HG03378 (cell line): ENCODE measurements around the gene INPP5A.

Experiments
- ATAC-seq: cut with Tn5 transposase; IDR thresholded peaks from one replicate; pipeline ENCODE4 v1.9.1; 2021; ENCODE audit warnings: mild to moderate bottlenecking, moderate library complexity; ENCODE audit not compliant: unreplicated experiment

Gene INPP5A

GRCh38 chr10:132577350-132578003, 39.9 kb downstream of the INPP5A start:
- no peak for ATAC-seq

GRCh38 chr10:132578287-132578951, 40.8 kb downstream of the INPP5A start:
- ATAC-seq, result no peak

- ATAC-seq, result no peak
Observed at GRCh38 chr10:132579027-132579859, 41.7 kb downstream of the INPP5A start.

GRCh38 chr10:132580143-132580542, 42.6 kb downstream of the INPP5A start:
- no peak for ATAC-seq

- ATAC-seq, result no peak
Observed at GRCh38 chr10:132580617-132581016, 43.0 kb downstream of the INPP5A start.

- ATAC-seq, result no peak
Observed at GRCh38 chr10:132582137-132582536, 44.5 kb downstream of the INPP5A start.

GRCh38 chr10:132582771-132583170, 45.2 kb downstream of the INPP5A start:
- no peak for ATAC-seq

GRCh38 chr10:132583456-132583855, 45.9 kb downstream of the INPP5A start:
- ATAC-seq, result no peak

- no peak for ATAC-seq
Observed at GRCh38 chr10:132584081-132584480, 46.5 kb downstream of the INPP5A start.

GRCh38 chr10:132585732-132586722, 48.4 kb downstream of the INPP5A start:
- no peak for ATAC-seq

- no peak for ATAC-seq
Observed at GRCh38 chr10:132586739-132587138, 49.2 kb downstream of the INPP5A start.

- ATAC-seq, result no peak
Observed at GRCh38 chr10:132587175-132587574, 49.6 kb downstream of the INPP5A start.

GRCh38 chr10:132588301-132589013, 50.9 kb downstream of the INPP5A start:
- peak; percentile 44 for ATAC-seq

GRCh38 chr10:132589015-132589414, 51.4 kb downstream of the INPP5A start:
- no peak for ATAC-seq

GRCh38 chr10:132589681-132590080, 52.1 kb downstream of the INPP5A start:
- ATAC-seq, result no peak

- ATAC-seq, result no peak
Observed at GRCh38 chr10:132590094-132590751, 52.6 kb downstream of the INPP5A start.

GRCh38 chr10:132590752-132591121, 53.1 kb downstream of the INPP5A start:
- no peak for ATAC-seq

GRCh38 chr10:132591166-132591971, 53.8 kb downstream of the INPP5A start:
- ATAC-seq, result no peak
